MM.1S (cell line): Measurements from ENCODE around the gene NOMO2.
"Not testable (repeated sequence)": the region's sequence is repeated elsewhere in the genome, so short reads cannot be mapped to it uniquely, and the experiment has no call there.

Experiments
- CTCF ChIP-seq: fragments of 300-600 bp; sonication (generic); IDR thresholded peaks from 2 replicates; pipeline ENCODE4 v1.5.1; 2016; ENCODE audit warnings: antibody characterized with exemption, low read length, mixed read lengths
- EZH2 ChIP-seq: fragments of 300-600 bp; sonication (generic); optimal IDR thresholded peaks from 2 replicates; pipeline ENCODE3; 2017; ENCODE audit warnings: low read depth, mild to moderate bottlenecking, antibody characterized with exemption, low read length, mixed read lengths
- EZH2phosphoT487 ChIP-seq: fragments of 300-600 bp; sonication (generic); IDR thresholded peaks from 2 replicates; pipeline ENCODE4 v1.6.1; 2018; ENCODE audit warnings: antibody characterized with exemption, low read length

GRCh38 chr16:18535519-18536168, 26.3 kb downstream of the NOMO2 start:
- TF ChIP-seq CTCF, EZH2, EZH2phosphoT487: not testable (repeated sequence)
